A549 (cell line): ENCODE results near the gene ANKS1B.

Experiments used
- BHLHE40 ChIP-seq: IDR thresholded peaks from 2 replicates; pipeline ENCODE4 v1.6.1; 2012; ENCODE audit warnings: low read depth, low read length, inconsistent platforms
- CEBPB ChIP-seq, 2 experiments: fragments of >200 bp in 1 of 2; sonication (Bioruptor Twin) in 1 of 2; formaldehyde crosslinking in 1 of 2; IDR thresholded peaks; 2 replicates each; pipeline ENCODE4 v1.6.1; 2012 to 2016
- CTCF ChIP-seq: fragments of >200 bp; sonication (Bioruptor Twin); formaldehyde crosslinking; IDR thresholded peaks from 3 replicates; pipeline ENCODE4 v1.5.1; 2016
- EP300 ChIP-seq, 2 experiments: fragments of >200 bp; sonication (Bioruptor Twin); formaldehyde crosslinking; IDR thresholded peaks; 2 replicates in 1 of 2; 3 replicates in 1 of 2; pipeline ENCODE4 v1.6.1; 2016 to 2017
- HOXA7 ChIP-seq: fragments of 250-450 bp; sonication (Bioruptor Pico); IDR thresholded peaks from 2 replicates; pipeline ENCODE4 v1.5.0; 2020; ENCODE audit warnings: mild to moderate bottlenecking, moderate library complexity
- MAX ChIP-seq: IDR thresholded peaks from 2 replicates; pipeline ENCODE4 v1.6.1; 2012
- MAZ ChIP-seq: fragments of 150-350 bp; IDR thresholded peaks from 2 replicates; pipeline ENCODE4 v1.6.1; 2014; ENCODE audit warnings: antibody characterized with exemption, low read depth, low read length, borderline replicate concordance
- POLR2A ChIP-seq: IDR thresholded peaks from 2 replicates; pipeline ENCODE4 v1.6.1; 2012; ENCODE audit warnings: mild to moderate bottlenecking, low read length
- POLR2AphosphoS2 ChIP-seq: conservative IDR thresholded peaks from 2 replicates; pipeline ENCODE4 v1.6.1; 2012; ENCODE audit warnings: low read length, improper control_type of control experiment, inconsistent platforms
- RCOR1 ChIP-seq: fragments of 150-350 bp; IDR thresholded peaks from 2 replicates; pipeline ENCODE4 v1.6.1; 2014; ENCODE audit warnings: antibody characterized with exemption, low read length, low read depth
- SMC3 ChIP-seq: fragments of >200 bp; sonication (Bioruptor Twin); formaldehyde crosslinking; IDR thresholded peaks from 3 replicates; pipeline ENCODE4 v1.6.1; 2018; ENCODE audit warnings: inconsistent platforms
- TFCP2L1 ChIP-seq: fragments of 250-450 bp; sonication (Bioruptor Pico); IDR thresholded peaks from 2 replicates; pipeline ENCODE4 v1.5.0; 2021; ENCODE audit warnings: mild to moderate bottlenecking

GRCh38 chr12:99505805-99506204 is 478.9 kb downstream of the ANKS1B start:
- TF ChIP-seq BHLHE40 (no peak), CTCF (no peak), POLR2A (no peak), RCOR1 (no peak), MAX (no peak), MAZ (no peak), SMC3 (no peak), POLR2AphosphoS2 (no peak), TFCP2L1 (CRISPR knock-in tag) (no peak), CEBPB (IDR thresholded peaks at IDR 0.05) (no peak), EP300 (IDR thresholded peaks at IDR 0.05) (no peak), HOXA7 (CRISPR knock-in tag) (no peak)
